Testis (tissue), 3 donors: Measurements from ENCODE around the gene ZNF438. TPM values are rescaled to one million over a fixed set of nuclear protein-coding genes. Genes with fewer than 3 reads are reported as not detected.
A peak's percentile ranks its signal among the peaks of the same experiment; 100 is the strongest.

Source experiments
- DNase-seq: peaks from one replicate; pipeline ENCODE4 v3.0.0-alpha.2; 2019
- H3K27ac ChIP-seq, 2 donors: fragments of 200-600 bp; sonication (generic); one replicate each; pipeline ENCODE4 v1.5.1; 2019
- H3K27me3 ChIP-seq: fragments of 200-600 bp; sonication (generic); one replicate; pipeline ENCODE4 v1.5.1; 2019
- H3K36me3 ChIP-seq: fragments of 200-600 bp; sonication (generic); one replicate; pipeline ENCODE4 v1.5.1; 2017; ENCODE audit warnings: low read depth; ENCODE audit errors: missing control alignments
- H3K4me1 ChIP-seq: fragments of 200-600 bp; sonication (generic); one replicate; pipeline ENCODE4 v1.5.1; 2019
- H3K4me3 ChIP-seq, 2 donors: fragments of 200-600 bp; sonication (generic); one replicate each; pipeline ENCODE4 v1.5.1; 2017 to 2019
- H3K9me3 ChIP-seq: fragments of 200-600 bp; sonication (generic); one replicate; pipeline ENCODE4 v1.5.1; 2017
- POLR2A ChIP-seq: fragments of 450-650 bp; IDR thresholded peaks from one replicate; pipeline ENCODE4 v1.6.1; 2017; ENCODE audit warnings: antibody characterized with exemption, mild to moderate bottlenecking, moderate library complexity
- WGBS, 2 donors: methylation state at CpG; one replicate each; pipeline ENCODE4 v1.1.5; 2018; 5-methylcytosine and 5-hydroxymethylcytosine counted together
- intact Hi-C: fragments of 100-400 bp; cut with DNase I; formaldehyde crosslinking; loops from one replicate; pipeline ENCODE4 v1.15.1; 2023; ENCODE audit warnings: low total_unique reads
- polyA plus RNA-seq: library from polyadenylated mRNA; stranded (reverse); fragments of 350-450 nt; fragmentation: Illumina TruSeq; extraction: RNeasy Lipid Tissue Mini Kit (QIAGEN cat#74804); gene quantifications from one replicate; pipeline ENCODE4 v1.2.3, GENCODE V29; 2014; ENCODE audit warnings: low read depth, low replicate concordance; ENCODE audit not compliant: insufficient read depth
- total RNA-seq, 2 donors: library from RNA; depleted of rRNA; stranded (reverse); fragments of >200 nt; gene quantifications; one replicate each; pipeline ENCODE4 v1.2.3, GENCODE V29; 2016
- TF ChIP-seq, protein P1 (sequence below), 3 experiments: fragments of 450-650 bp in 2 of 3; fragments of 200-600 bp in 1 of 3; sonication (generic) in 1 of 3; IDR thresholded peaks; one replicate each; pipeline ENCODE4 v1.5.1; 2016 to 2019; ENCODE audit warnings: antibody characterized with exemption in 3 of 3, mild to moderate bottlenecking in 2 of 3, moderate library complexity in 1 of 3

ZNF438 gene
- total and polyA plus RNA-seq, 3 donors from 2014 or later, result 15.3 to 17.8 (median 16.2) TPM

GRCh38 chr10:31020209-31020608 is 11.5 kb downstream of the ZNF438 start:
- 61 to 67% methylated on average over 5 of the region's 5 CpGs for WGBS, 2 donors
- peak; percentile 28 for DNase-seq
- Histone ChIP-seq H3K36me3 (no peaks in the 10 kb centered on the region), H3K27me3 (no peaks in the 10 kb centered on the region), H3K4me3 (no peak overlapping the region), H3K27ac (no peak overlapping the region), H3K4me1 (peaks cover 13% of the 10 kb centered on the region), H3K9me3 (no peaks in the 10 kb centered on the region)
- TF ChIP-seq, protein P1, sequence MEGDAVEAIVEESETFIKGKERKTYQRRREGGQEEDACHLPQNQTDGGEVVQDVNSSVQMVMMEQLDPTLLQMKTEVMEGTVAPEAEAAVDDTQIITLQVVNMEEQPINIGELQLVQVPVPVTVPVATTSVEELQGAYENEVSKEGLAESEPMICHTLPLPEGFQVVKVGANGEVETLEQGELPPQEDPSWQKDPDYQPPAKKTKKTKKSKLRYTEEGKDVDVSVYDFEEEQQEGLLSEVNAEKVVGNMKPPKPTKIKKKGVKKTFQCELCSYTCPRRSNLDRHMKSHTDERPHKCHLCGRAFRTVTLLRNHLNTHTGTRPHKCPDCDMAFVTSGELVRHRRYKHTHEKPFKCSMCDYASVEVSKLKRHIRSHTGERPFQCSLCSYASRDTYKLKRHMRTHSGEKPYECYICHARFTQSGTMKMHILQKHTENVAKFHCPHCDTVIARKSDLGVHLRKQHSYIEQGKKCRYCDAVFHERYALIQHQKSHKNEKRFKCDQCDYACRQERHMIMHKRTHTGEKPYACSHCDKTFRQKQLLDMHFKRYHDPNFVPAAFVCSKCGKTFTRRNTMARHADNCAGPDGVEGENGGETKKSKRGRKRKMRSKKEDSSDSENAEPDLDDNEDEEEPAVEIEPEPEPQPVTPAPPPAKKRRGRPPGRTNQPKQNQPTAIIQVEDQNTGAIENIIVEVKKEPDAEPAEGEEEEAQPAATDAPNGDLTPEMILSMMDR (IDR thresholded peaks at IDR 0.05), result no peak
- no peak for TF ChIP-seq POLR2A
- intact Hi-C loops, result loop anchor here (10.0 kb wide), 1 partner anchor 215 kb away; no protein-coding TSS in a partner anchor

DNA sequence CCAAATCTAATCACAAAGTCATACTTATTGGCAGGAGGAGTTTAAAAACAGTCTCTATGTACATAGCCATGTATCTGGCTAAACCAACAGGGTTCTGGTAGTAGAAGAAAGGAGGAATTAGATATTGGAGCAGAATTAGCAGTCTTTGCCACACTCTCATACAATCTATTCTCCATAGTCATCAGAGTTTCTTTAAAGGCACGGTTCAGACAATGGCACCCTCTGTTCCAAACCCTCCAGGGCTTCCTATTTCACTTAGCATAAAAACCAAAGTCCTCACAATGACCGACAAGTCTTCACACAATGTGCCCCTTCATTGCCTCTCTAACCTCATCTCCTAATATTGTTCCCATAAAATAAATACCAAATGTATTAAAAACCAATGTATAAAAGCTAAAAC is 12.7 kb downstream of the ZNF438 start:
- Histone ChIP-seq H3K4me3 (no peak overlapping the region), H3K36me3 (no peaks in the 10 kb centered on the region), H3K27me3 (no peaks in the 10 kb centered on the region), H3K9me3 (no peaks in the 10 kb centered on the region), H3K4me1 (peaks cover 13% of the 10 kb centered on the region), H3K27ac (no peak overlapping the region)
- intact Hi-C loops, result no loop called here
- TF ChIP-seq POLR2A, result no peak
- TF ChIP-seq, protein P1 (IDR thresholded peaks at IDR 0.05), result no peak
- WGBS, 2 donors, result 53 to 61% methylated on average over 2 of the region's 2 CpGs
- DNase-seq, result no peak

DNA sequence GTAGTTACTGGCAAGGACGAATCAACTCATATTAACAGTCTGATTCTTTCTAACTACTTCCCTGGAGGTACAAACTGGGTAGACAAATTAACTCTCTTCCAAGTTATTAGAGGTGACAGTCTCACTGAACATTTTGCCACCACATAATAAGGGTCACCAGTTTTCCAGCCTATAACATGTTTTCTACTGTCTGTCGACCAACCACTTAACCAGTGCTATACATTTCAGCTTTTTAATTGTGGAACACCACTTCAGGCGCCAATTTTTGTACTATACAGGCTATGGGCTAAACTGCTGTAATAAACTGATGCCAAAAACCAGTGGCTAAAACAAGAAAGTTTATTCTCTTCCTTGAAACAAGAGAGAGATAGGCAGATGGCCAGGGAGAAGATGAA is 13.3 kb downstream of the ZNF438 start:
- no peak overlapping the region for H3K4me3 ChIP-seq
- no peaks in the 10 kb centered on the region for H3K27me3 ChIP-seq
- H3K4me1 ChIP-seq, result peaks cover 13% of the 10 kb centered on the region
- no peak overlapping the region for H3K27ac ChIP-seq
- H3K9me3 ChIP-seq, result no peaks in the 10 kb centered on the region
- no peaks in the 10 kb centered on the region for H3K36me3 ChIP-seq
- no peak for DNase-seq
- intact Hi-C loops, result no loop called here
- WGBS, 2 donors, result 91 to 92% methylated on average over 3 of the region's 3 CpGs
- TF ChIP-seq, protein P1 (IDR thresholded peaks at IDR 0.05), result no peak
- no peak for TF ChIP-seq POLR2A

GRCh38 chr10:31017534-31018355 is 13.9 kb downstream of the ZNF438 start:
- Histone ChIP-seq H3K4me1 (peaks cover 13% of the 10 kb centered on the region), H3K27me3 (no peaks in the 10 kb centered on the region), H3K27ac (no peak overlapping the region), H3K36me3 (no peaks in the 10 kb centered on the region), H3K9me3 (no peaks in the 10 kb centered on the region), H3K4me3 (no peak overlapping the region)
- DNase-seq, result no peak
- intact Hi-C loops, result no loop called here
- TF ChIP-seq, protein P1 (IDR thresholded peaks at IDR 0.05), result no peak
- 83 to 85% methylated on average over 4 of the region's 4 CpGs for WGBS, 2 donors
